Rectal smooth muscle tissue (tissue), 1 donor: Measurements from ENCODE around the gene OTOF.

Experiments
- H3K27ac ChIP-seq: one replicate; pipeline ENCODE4 v1.7.0; 2013; ENCODE audit warnings: low read depth, low read length, inconsistent platforms
- H3K27me3 ChIP-seq: one replicate; pipeline ENCODE4 v1.7.0; 2013; ENCODE audit warnings: low read length; ENCODE audit not compliant: control insufficient read depth, insufficient read depth
- H3K36me3 ChIP-seq: one replicate; pipeline ENCODE4 v1.7.0; 2013; ENCODE audit warnings: low read length; ENCODE audit not compliant: control insufficient read depth, insufficient read depth
- H3K4me1 ChIP-seq: one replicate; pipeline ENCODE4 v1.7.0; 2013; ENCODE audit warnings: low read length; ENCODE audit not compliant: control insufficient read depth, insufficient read depth
- H3K4me3 ChIP-seq: one replicate; pipeline ENCODE4 v1.7.0; 2013; ENCODE audit warnings: low read length
- H3K9ac ChIP-seq: one replicate; pipeline ENCODE4 v1.7.0; 2013; ENCODE audit warnings: low read length

The OTOF gene

DNA sequence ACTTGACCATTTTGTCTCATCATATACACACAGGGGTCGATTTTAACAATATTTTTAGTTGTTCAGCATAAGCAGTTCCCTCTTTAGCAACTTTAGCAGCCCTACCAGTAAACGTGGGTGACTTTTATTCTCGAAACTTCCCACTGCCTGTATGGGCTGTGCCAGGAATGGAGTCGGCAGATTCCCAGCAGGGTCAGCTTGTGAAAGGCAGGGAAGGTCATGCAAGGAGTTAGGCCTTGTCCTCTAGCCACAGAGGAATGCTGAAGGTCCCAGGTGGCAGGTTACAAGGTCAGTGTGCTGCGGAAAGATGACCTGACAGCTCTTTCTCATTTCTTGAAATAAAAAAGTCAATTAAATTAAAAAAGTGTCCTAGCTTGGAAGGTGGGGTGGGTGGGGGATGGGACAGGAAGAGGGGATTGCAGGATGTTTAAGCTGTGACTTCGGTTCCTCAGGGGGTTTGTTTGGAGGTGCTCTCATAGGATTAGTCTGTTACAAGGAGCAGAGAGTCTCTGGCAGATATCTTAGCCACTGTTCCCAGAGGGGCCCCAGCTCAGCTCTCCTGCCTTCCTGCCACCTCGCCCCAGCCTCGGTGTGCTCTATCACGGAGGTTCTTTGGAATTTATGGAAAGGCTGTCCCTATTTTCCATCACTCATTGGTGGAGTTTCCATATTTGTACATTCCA lies 54.8 kb downstream of the OTOF start:
- H3K4me3 ChIP-seq, result no peak overlapping the region

DNA sequence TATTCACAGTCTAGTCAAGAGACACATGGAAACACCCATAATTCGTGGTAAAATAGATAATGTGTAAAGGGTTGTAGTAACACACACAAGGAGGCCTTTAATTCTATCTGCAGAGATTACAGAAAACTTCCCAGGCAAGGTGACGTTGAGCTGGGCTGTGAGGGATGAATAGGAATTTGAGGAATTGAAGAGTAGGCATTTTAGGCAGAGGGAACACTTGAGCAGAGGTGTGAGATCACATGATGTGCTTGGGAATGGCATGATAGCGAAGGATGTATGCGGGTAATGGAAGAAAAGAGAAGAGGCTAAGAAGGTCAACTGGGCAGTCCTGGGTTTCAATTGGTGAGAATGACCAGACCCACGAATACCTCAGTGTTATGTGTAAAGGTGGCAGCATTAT lies 56.0 kb downstream of the OTOF start:
- no peak overlapping the region for H3K27ac ChIP-seq
- H3K9ac ChIP-seq, result no peak overlapping the region
- no peaks in the 10 kb centered on the region for H3K4me1 ChIP-seq
- no peak overlapping the region for H3K4me3 ChIP-seq
- no peaks in the 10 kb centered on the region for H3K27me3 ChIP-seq
- no peaks in the 10 kb centered on the region for H3K36me3 ChIP-seq

More for the DNA sequence above, 54.8 kb downstream of the OTOF start:
- Histone ChIP-seq H3K4me1 (no peaks in the 10 kb centered on the region), H3K27ac (no peak overlapping the region), H3K27me3 (no peaks in the 10 kb centered on the region), H3K9ac (no peak overlapping the region), H3K36me3 (no peaks in the 10 kb centered on the region)

DNA sequence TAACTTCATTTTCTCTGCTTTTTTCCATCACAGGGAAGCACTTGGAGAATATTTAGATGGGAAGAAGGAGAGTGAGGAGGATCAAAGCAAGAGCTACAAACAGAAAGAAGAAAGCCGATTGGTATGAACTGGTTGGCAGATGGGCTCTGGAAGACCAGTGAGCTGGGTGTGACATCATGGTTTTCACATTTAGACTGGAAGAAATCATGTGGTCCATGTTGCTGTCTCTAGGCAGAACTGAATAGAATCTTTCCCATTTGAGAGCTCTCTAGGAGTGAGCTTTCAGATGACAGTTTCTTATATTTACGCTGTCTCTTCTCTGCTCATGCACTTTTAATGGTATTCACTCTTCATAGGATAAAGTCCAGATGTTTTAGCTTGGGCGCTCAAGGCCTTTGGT lies 63.6 kb downstream of the OTOF start:
- Histone ChIP-seq H3K4me1 (no peaks in the 10 kb centered on the region), H3K27me3 (no peaks in the 10 kb centered on the region), H3K9ac (no peak overlapping the region), H3K4me3 (no peak overlapping the region), H3K36me3 (no peaks in the 10 kb centered on the region), H3K27ac (no peak overlapping the region)

DNA sequence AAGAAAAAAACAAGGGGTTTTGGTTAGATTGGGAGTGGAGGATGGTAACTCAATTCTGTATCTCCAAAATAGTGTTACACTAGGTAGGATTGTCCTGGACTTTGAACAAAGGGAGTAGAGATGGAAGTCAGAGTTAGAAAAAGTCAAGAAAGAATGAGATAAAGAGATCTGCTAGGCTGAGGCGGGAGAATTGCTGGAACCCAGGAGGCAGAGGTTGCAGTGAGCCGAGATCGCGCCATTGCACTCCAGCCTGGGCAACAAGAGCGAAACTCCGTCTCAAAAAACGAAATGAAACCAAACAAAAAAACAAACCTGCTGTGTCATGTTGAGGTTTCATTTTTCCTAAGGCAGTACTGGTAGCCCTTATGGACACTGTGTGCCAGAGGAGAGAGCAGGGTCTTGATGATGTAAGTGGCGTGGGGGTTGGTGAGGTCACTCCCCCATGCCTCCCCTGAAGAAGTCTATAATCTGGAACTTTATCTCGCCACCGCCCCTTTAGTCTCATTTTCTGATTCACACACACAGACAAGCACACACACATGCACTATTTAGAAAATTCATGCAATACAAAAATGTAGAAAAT lies 65.7 kb downstream of the OTOF start:
- Histone ChIP-seq H3K4me3 (no peak overlapping the region), H3K9ac (no peak overlapping the region), H3K27ac (no peak overlapping the region), H3K4me1 (no peaks in the 10 kb centered on the region), H3K27me3 (no peaks in the 10 kb centered on the region), H3K36me3 (no peaks in the 10 kb centered on the region)

DNA sequence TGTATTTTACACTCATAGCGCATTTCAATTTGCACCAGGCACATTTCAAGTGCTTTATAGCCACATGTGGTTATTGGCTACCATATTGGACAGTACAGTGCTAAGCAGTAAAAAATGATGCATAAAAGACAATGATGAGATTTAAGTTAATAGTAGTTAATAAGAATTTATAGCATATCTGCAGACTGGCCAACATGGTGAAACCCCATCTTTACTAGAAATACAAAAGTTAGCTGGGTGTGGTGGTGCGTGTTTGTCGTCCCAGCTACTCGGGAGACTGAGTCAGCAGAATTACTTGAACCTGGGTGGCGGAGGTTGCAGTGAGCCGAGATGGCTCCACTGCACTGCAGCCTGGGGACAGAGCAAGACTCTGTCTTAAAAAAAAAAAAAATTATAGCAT lies 66.5 kb downstream of the OTOF start:
- Histone ChIP-seq H3K9ac (no peak overlapping the region), H3K27me3 (no peaks in the 10 kb centered on the region), H3K27ac (no peak overlapping the region), H3K4me3 (no peak overlapping the region), H3K4me1 (no peaks in the 10 kb centered on the region), H3K36me3 (no peaks in the 10 kb centered on the region)

DNA sequence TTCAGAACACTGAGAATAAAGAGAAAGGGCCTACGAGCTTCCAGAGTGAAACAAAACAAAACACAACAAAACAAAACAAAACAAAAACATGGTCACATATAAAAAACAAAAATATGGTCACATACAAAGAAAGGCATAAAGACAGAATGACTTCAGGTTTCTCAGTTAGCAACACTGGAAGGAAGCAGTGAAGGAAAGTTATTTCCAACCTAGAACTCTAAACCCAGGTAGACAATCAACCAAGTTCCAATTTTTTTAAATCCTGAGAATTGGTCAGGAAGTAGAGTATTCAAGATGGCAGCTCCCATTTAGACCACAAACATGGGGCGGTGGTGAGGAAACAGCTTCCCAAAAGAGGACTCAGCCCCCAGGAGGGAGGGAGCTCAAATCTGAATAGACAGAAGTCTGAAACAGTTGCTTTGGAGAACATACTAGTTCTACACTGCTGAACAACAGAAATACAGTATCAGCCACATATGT lies 67.1 kb downstream of the OTOF start:
- Histone ChIP-seq H3K36me3 (no peaks in the 10 kb centered on the region), H3K27ac (no peak overlapping the region), H3K4me1 (no peaks in the 10 kb centered on the region), H3K27me3 (no peaks in the 10 kb centered on the region), H3K4me3 (no peak overlapping the region), H3K9ac (no peak overlapping the region)

DNA sequence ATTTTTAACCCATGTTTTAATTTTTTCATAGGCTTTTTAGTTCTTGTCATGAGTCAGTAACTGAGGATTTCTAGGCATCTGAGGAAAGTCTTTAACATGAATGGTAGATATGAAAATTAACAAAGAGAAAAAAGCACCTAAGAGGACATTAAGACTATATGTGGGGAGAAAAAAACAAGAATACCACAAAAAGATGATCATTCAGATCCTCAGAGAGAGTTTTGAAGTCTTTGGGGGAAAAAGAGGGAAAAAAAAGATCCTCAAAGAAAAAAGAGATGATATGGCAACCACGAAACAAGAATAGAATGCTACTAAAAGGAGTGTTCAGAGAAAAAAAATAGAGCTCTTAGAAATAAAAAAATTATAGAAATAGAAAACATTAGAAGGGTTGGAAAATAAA lies 68.1 kb downstream of the OTOF start:
- H3K4me1 ChIP-seq, result no peaks in the 10 kb centered on the region
- H3K36me3 ChIP-seq, result no peaks in the 10 kb centered on the region
- no peak overlapping the region for H3K9ac ChIP-seq
- no peak overlapping the region for H3K4me3 ChIP-seq
- no peak overlapping the region for H3K27ac ChIP-seq
- no peaks in the 10 kb centered on the region for H3K27me3 ChIP-seq

DNA sequence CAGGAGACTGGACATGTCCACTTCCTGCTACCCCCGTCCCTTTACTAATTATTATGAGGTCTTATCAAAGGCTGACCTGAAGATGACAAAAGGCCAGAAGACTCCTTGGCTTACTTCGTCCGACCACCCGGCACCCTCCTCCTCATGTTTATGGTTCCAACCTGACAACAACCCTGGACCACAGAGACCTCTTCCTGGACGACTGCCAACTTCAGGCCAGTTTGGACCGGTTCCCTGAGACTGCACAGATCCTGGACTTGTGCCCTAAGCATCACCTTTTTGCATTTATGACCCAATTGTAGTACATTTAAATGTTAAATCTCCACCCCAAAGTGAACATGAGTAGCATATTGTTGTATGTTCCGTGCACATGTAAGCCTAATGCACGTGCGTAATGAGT lies 70.4 kb downstream of the OTOF start:
- no peaks in the 10 kb centered on the region for H3K27me3 ChIP-seq
- no peaks in the 10 kb centered on the region for H3K36me3 ChIP-seq
- H3K27ac ChIP-seq, result no peak overlapping the region
- no peak overlapping the region for H3K9ac ChIP-seq
- H3K4me1 ChIP-seq, result no peaks in the 10 kb centered on the region
- no peak overlapping the region for H3K4me3 ChIP-seq
